GM23338 (cell line): ENCODE results near the gene NRROS. TPM values are rescaled to one million over a fixed set of nuclear protein-coding genes. Genes with fewer than 3 reads are reported as not detected.
"Not testable (repeated sequence)": the region's sequence is repeated elsewhere in the genome, so short reads cannot be mapped to it uniquely, and the experiment has no call there.

Experiments
- ATAC-seq: fragments of 200-7000 bp; cut with Tn5 transposase; 3 replicates; pipeline ENCODE4 v1.9.1; 2020
- DNase-seq: peaks from one replicate; pipeline ENCODE4 v3.0.0-alpha.2; 2015; ENCODE audit warnings: low spot score
- H2AFZ ChIP-seq: fragments of 200-600 bp; sonication (generic); 2 replicates; pipeline ENCODE4 v1.8.0; 2016; ENCODE audit warnings: antibody characterized with exemption, mild to moderate bottlenecking, moderate library complexity
- H3F3A ChIP-seq: fragments of 200-600 bp; sonication (generic); replicated peaks from 2 replicates; pipeline ENCODE4 v1.8.0; 2017; ENCODE audit warnings: antibody characterized with exemption, mixed run types, low read depth
- H3K27ac ChIP-seq: fragments of 200-600 bp; sonication (generic); 2 replicates; pipeline ENCODE4 v1.6.1; 2016; ENCODE audit warnings: low read depth
- H3K27me3 ChIP-seq: fragments of 200-600 bp; sonication (generic); 2 replicates; pipeline ENCODE4 v1.8.0; 2016; ENCODE audit warnings: mild to moderate bottlenecking, mixed run types, moderate library complexity; ENCODE audit not compliant: insufficient read depth
- H3K36me3 ChIP-seq: fragments of 200-600 bp; sonication (generic); 2 replicates; pipeline ENCODE4 v1.8.0; 2016; ENCODE audit warnings: mild to moderate bottlenecking; ENCODE audit not compliant: insufficient read depth
- H3K4me1 ChIP-seq: fragments of 200-600 bp; sonication (generic); 2 replicates; pipeline ENCODE4 v1.8.0; 2016; ENCODE audit warnings: mild to moderate bottlenecking, moderate library complexity; ENCODE audit not compliant: insufficient read depth
- H3K4me2 ChIP-seq: fragments of 200-600 bp; sonication (generic); 2 replicates; pipeline ENCODE4 v1.7.1; 2017; ENCODE audit warnings: mixed run types
- H3K4me3 ChIP-seq: fragments of 200-600 bp; sonication (generic); 2 replicates; pipeline ENCODE4 v1.6.1; 2016; ENCODE audit warnings: mixed run types
- H3K79me2 ChIP-seq: fragments of 200-600 bp; sonication (generic); replicated peaks from 2 replicates; pipeline ENCODE4 v1.8.0; 2017; ENCODE audit warnings: mild to moderate bottlenecking; ENCODE audit not compliant: insufficient read depth
- H3K9me2 ChIP-seq: fragments of 200-600 bp; sonication (generic); 2 replicates; pipeline ENCODE4 v1.8.0; 2017; ENCODE audit not compliant: insufficient read depth
- H4K20me1 ChIP-seq: fragments of 200-600 bp; sonication (generic); replicated peaks from 2 replicates; pipeline ENCODE4 v1.8.0; 2017; ENCODE audit warnings: mild to moderate bottlenecking; ENCODE audit not compliant: insufficient read depth
- H3K27ac Mint-ChIP-seq: 2 replicates; pipeline ENCODE4 v1.8.0; 2020; ENCODE audit warnings: inconsistent platforms, mild to moderate bottlenecking, moderate library complexity, mixed read lengths
- H3K27me3 Mint-ChIP-seq: 3 replicates; pipeline ENCODE4 v1.8.0; 2022; ENCODE audit warnings: low read depth, mild to moderate bottlenecking, moderate library complexity, mixed read lengths, inconsistent platforms; ENCODE audit not compliant: insufficient read depth, poor library complexity
- H3K36me3 Mint-ChIP-seq: 3 replicates; pipeline ENCODE4 v1.8.0; 2021; ENCODE audit warnings: low read depth, mild to moderate bottlenecking, inconsistent platforms, moderate library complexity, mixed read lengths
- H3K4me1 Mint-ChIP-seq: 3 replicates; pipeline ENCODE4 v1.8.0; 2020; ENCODE audit warnings: mild to moderate bottlenecking, inconsistent platforms, mixed read lengths
- H3K4me3 Mint-ChIP-seq: 3 replicates; pipeline ENCODE4 v1.8.0; 2021; ENCODE audit warnings: moderate library complexity, mild to moderate bottlenecking, inconsistent platforms, mixed read lengths
- H3K9me3 Mint-ChIP-seq: 3 replicates; pipeline ENCODE4 v1.8.0; 2020; ENCODE audit warnings: moderate library complexity, mild to moderate bottlenecking, inconsistent platforms, mixed read lengths
- EZH2phosphoT487 ChIP-seq: fragments of 200-600 bp; sonication (generic); IDR thresholded peaks from one replicate; pipeline ENCODE4 v1.8.1; 2018; ENCODE audit warnings: antibody characterized with exemption; ENCODE audit not compliant: unreplicated experiment
- JUNB ChIP-seq: IDR thresholded peaks from one replicate; pipeline ENCODE4 v1.6.1; 2016; ENCODE audit warnings: antibody characterized with exemption; ENCODE audit not compliant: unreplicated experiment
- ZNF331 ChIP-seq: fragments of 250-450 bp; sonication (Bioruptor Pico); IDR thresholded peaks from 2 replicates; pipeline ENCODE4 v1.5.0; 2020; ENCODE audit warnings: low read depth, mild to moderate bottlenecking, moderate library complexity
- polyA plus RNA-seq: library from polyadenylated mRNA; unstranded; fragments of >200 nt; fragmentation: Nextera tagmentation; extraction: Ambion mirVana; gene quantifications from 2 replicates; pipeline ENCODE4 v1.2.1, GENCODE V29; 2016
- total RNA-seq: library from RNA; depleted of rRNA; stranded (reverse); fragments of >200 nt; shearing (Covaris generic); gene quantifications from 2 replicates; pipeline ENCODE4 v1.2.3, GENCODE V29; 2014
- TF ChIP-seq, protein P1 (sequence below): fragments of 250-450 bp; sonication (Bioruptor Pico); IDR thresholded peaks from 2 replicates; pipeline ENCODE4 v1.5.0; 2020; ENCODE audit warnings: mild to moderate bottlenecking, moderate library complexity

The NRROS gene
- total and polyA plus RNA-seq, 2 experiments from 2014 or later, result 2.3 to 8.5 TPM

DNA sequence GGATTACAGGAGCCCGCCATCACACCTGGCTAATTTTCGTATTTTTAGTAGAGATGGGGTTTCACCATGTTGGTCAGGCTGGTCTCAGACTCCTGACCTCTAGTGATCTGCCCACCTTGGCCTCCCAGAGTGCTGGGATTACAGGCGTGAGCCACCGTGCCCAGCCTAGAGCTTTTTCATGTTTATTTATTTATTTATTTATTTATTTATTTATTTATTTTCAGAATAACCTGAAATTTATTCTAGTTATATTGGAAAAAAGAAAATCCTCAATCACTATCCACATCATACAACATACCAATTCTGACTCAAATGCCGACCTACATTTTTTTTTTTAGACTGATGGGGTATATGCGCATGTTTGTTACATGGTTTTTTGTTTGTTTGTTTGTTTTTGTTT lies 24.3 kb upstream of the NRROS start:
- H3K4me1 ChIP-seq, result peaks cover 12% of the 10 kb centered on the region
- H3K9me3 Mint-ChIP-seq, H3K27me3 Mint-ChIP-seq, H3K27ac Mint-ChIP-seq, H3K27ac ChIP-seq, H3K36me3 ChIP-seq, H3K4me2 ChIP-seq, H3K36me3 Mint-ChIP-seq, H3K9me2 ChIP-seq, H4K20me1 ChIP-seq, H3K27me3 ChIP-seq, H3F3A ChIP-seq, H3K79me2 ChIP-seq, DNase-seq, H3K4me3 Mint-ChIP-seq, H3K4me3 ChIP-seq, ATAC-seq, H2AFZ ChIP-seq: not testable (repeated sequence)
- H3K4me1 Mint-ChIP-seq, result peaks cover 19% of the 10 kb centered on the region

DNA sequence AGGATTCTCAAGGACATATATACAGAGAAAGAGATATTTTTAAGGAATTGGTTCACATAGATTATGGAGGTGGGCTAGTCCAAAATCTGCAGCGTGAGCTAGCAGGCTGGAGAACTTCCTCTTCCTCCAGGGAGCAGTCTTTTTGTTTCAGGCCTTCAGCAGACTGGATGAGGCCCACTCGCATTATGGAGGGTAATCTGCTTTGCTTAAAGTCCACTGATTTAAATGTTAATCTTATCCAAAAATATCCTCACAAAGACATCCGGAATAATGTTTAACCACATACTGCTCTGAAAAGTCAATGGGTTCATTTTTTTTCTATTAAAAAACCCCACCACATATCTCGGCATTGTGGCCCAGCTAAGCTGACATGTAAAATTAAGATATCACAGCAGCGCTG lies 22.2 kb upstream of the NRROS start:
- Mint-ChIP-seq H3K4me3 (no peak overlapping the region), H3K27ac (no peak overlapping the region), H3K9me3 (no peaks in the 10 kb centered on the region), H3K27me3 (peaks cover 7% of the 10 kb centered on the region), H3K36me3 (no peaks in the 10 kb centered on the region), H3K4me1 (peaks cover 21% of the 10 kb centered on the region)
- Histone ChIP-seq H4K20me1 (no peaks in the 10 kb centered on the region), H3K4me3 (no peak overlapping the region), H3K4me2 (no peak overlapping the region), H3K4me1 (peaks cover 17% of the 10 kb centered on the region), H3K9me2 (no peaks in the 10 kb centered on the region), H3K27ac (no peak overlapping the region), H3K27me3 (no peaks in the 10 kb centered on the region), H2AFZ (peak overlapping the region; percentile 8; the same call in 1 of the 2 replicates), H3K36me3 (no peaks in the 10 kb centered on the region), H3F3A (0 out of 2 replicates have a peak, but pooled peaks cover 7% of the 10 kb centered on the region), H3K79me2 (no peaks in the 10 kb centered on the region)
- TF ChIP-seq EZH2phosphoT487 (no peak), ZNF331 (no peak), JUNB (no peak)
- TF ChIP-seq, protein P1, sequence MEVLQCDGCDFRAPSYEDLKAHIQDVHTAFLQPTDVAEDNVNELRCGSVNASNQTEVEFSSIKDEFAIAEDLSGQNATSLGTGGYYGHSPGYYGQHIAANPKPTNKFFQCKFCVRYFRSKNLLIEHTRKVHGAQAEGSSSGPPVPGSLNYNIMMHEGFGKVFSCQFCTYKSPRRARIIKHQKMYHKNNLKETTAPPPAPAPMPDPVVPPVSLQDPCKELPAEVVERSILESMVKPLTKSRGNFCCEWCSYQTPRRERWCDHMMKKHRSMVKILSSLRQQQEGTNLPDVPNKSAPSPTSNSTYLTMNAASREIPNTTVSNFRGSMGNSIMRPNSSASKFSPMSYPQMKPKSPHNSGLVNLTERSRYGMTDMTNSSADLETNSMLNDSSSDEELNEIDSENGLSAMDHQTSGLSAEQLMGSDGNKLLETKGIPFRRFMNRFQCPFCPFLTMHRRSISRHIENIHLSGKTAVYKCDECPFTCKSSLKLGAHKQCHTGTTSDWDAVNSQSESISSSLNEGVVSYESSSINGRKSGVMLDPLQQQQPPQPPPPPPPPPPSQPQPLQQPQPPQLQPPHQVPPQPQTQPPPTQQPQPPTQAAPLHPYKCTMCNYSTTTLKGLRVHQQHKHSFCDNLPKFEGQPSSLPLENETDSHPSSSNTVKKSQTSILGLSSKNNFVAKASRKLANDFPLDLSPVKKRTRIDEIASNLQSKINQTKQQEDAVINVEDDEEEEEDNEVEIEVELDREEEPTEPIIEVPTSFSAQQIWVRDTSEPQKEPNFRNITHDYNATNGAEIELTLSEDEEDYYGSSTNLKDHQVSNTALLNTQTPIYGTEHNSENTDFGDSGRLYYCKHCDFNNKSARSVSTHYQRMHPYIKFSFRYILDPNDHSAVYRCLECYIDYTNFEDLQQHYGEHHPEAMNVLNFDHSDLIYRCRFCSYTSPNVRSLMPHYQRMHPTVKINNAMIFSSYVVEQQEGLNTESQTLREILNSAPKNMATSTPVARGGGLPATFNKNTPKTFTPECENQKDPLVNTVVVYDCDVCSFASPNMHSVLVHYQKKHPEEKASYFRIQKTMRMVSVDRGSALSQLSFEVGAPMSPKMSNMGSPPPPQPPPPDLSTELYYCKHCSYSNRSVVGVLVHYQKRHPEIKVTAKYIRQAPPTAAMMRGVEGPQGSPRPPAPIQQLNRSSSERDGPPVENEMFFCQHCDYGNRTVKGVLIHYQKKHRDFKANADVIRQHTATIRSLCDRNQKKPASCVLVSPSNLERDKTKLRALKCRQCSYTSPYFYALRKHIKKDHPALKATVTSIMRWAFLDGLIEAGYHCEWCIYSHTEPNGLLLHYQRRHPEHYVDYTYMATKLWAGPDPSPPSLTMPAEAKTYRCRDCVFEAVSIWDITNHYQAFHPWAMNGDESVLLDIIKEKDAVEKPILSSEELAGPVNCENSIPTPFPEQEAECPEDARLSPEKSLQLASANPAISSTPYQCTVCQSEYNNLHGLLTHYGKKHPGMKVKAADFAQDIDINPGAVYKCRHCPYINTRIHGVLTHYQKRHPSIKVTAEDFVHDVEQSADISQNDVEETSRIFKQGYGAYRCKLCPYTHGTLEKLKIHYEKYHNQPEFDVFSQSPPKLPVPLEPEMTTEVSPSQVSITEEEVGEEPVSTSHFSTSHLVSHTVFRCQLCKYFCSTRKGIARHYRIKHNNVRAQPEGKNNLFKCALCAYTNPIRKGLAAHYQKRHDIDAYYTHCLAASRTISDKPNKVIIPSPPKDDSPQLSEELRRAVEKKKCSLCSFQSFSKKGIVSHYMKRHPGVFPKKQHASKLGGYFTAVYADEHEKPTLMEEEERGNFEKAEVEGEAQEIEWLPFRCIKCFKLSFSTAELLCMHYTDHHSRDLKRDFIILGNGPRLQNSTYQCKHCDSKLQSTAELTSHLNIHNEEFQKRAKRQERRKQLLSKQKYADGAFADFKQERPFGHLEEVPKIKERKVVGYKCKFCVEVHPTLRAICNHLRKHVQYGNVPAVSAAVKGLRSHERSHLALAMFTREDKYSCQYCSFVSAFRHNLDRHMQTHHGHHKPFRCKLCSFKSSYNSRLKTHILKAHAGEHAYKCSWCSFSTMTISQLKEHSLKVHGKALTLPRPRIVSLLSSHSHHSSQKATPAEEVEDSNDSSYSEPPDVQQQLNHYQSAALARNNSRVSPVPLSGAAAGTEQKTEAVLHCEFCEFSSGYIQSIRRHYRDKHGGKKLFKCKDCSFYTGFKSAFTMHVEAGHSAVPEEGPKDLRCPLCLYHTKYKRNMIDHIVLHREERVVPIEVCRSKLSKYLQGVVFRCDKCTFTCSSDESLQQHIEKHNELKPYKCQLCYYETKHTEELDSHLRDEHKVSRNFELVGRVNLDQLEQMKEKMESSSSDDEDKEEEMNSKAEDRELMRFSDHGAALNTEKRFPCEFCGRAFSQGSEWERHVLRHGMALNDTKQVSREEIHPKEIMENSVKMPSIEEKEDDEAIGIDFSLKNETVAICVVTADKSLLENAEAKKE (CRISPR knock-in tag), result no peak
- DNase-seq (no peak), ATAC-seq (no peak)
